Peyer's patch (tissue), 4 donors: ENCODE results near the gene MGAT4C. TPM values are rescaled to one million over a fixed set of nuclear protein-coding genes. Genes with fewer than 3 reads are reported as not detected.
"Not testable (repeated sequence)": the region's sequence is repeated elsewhere in the genome, so short reads cannot be mapped to it uniquely, and the experiment has no call there.

Experiments used
- DNase-seq, 3 donors: peaks; one replicate each; pipeline ENCODE4 v3.0.0-alpha.2; 2017 to 2019
- H3K27ac ChIP-seq, 4 donors: fragments of 200-600 bp; sonication (generic); one replicate each; pipeline ENCODE4 v1.5.1; 2016 to 2019
- H3K27me3 ChIP-seq, 2 donors: fragments of 200-600 bp; sonication (generic); one replicate each; pipeline ENCODE4 v1.5.1; 2019
- H3K36me3 ChIP-seq, 3 donors: fragments of 200-600 bp; sonication (generic); one replicate each; pipeline ENCODE4 v1.5.1; 2016 to 2019
- H3K4me1 ChIP-seq, 4 donors: fragments of 200-600 bp; sonication (generic); one replicate each; pipeline ENCODE4 v1.5.1; 2016 to 2019
- H3K4me3 ChIP-seq, 4 donors: fragments of 200-600 bp; sonication (generic); 1 replicate in 3 of 4; 2 replicates in 1 of 4; pipeline ENCODE4 v1.5.1; 2016 to 2019; ENCODE audit warnings: mild to moderate bottlenecking in 1 of 4
- H3K9me3 ChIP-seq, 4 donors: fragments of 200-600 bp; sonication (generic); one replicate each; pipeline ENCODE4 v1.5.1; 2016 to 2019; ENCODE audit warnings: mild to moderate bottlenecking in 1 of 4
- CTCF ChIP-seq, 6 experiments: fragments of 450-650 bp in 4 of 6; fragments of 200-600 bp in 2 of 6; sonication (generic) in 1 of 6; IDR thresholded peaks; one replicate each; pipeline ENCODE4 v1.5.1; 2017 to 2019; ENCODE audit warnings: antibody characterized with exemption in 6 of 6, mild to moderate bottlenecking in 3 of 6, moderate library complexity in 1 of 6
- POLR2A ChIP-seq, 2 donors: fragments of 450-650 bp; IDR thresholded peaks; one replicate each; pipeline ENCODE4 v1.5.1; 2017; ENCODE audit warnings: antibody characterized with exemption in 2 of 2, mild to moderate bottlenecking in 2 of 2, moderate library complexity in 2 of 2
- total RNA-seq, 4 donors: library from RNA; depleted of rRNA; stranded (reverse); fragments of >200 nt; gene quantifications; one replicate each; pipeline ENCODE4 v1.1.0, GENCODE V29; 2016

The MGAT4C gene
- total RNA-seq = 1 to 10 TPM in 1 of 4 donors, under 1 TPM in 3; under 0.01 to 2.5 (median 0.22) TPM

- Histone ChIP-seq H3K4me3 (no peak within 1 kb of the TSS), H3K27ac (no peak within 1 kb of the TSS), H3K4me1 (no peaks in the 10 kb centered on the region), H3K27me3 (no peaks in the 10 kb centered on the region), H3K36me3 (no peaks in the 10 kb centered on the region), H3K9me3 (no peaks in the 10 kb centered on the region)
- no peak for DNase-seq
- TF ChIP-seq POLR2A (IDR thresholded peaks at IDR 0.05) (no peak), CTCF (IDR thresholded peaks at IDR 0.05) (no peak)
Observed at GRCh38 chr12:86256163-86256562, at the start of gene MGAT4C. MGAT4C (minus strand) TSS chr12:86256391.

GRCh38 chr12:86296396-86296795 lies 40.2 kb upstream of the MGAT4C start:
- H3K27me3 ChIP-seq, H3K9me3 ChIP-seq, H3K36me3 ChIP-seq, H3K4me1 ChIP-seq, DNase-seq, H3K27ac ChIP-seq, H3K4me3 ChIP-seq: not testable (repeated sequence)

DNA sequence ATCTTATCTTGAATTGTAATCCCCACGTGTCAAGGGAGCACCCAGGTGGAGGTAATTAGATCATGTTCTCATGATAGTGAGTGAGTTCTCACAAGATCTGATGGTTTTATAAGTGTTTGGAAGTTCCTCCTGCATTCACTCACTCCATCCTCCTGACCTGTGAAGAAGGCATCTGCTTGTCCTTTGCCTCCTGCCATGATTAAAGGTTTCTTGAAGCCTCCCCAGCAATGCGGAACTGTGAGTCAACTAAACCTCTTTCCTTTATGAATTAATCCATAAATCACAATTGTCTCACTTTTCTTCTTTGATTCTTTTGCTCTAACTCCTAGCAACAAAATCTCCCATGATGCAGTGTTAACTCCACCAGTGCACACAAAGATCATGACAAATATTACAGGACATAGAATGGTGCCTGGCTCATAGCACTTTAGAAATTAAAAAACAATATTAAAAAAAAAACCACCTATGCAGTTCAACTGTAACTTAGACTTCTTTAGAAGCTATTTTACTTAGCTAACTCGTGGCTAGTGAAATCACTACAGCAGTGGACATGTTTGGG lies 37.6 kb upstream of the MGAT4C start:
- H3K4me1 ChIP-seq = no peaks in the 10 kb centered on the region
- no peak overlapping the region for H3K4me3 ChIP-seq
- no peaks in the 10 kb centered on the region for H3K9me3 ChIP-seq
- no peak for DNase-seq
- H3K36me3 ChIP-seq = no peaks in the 10 kb centered on the region
- H3K27me3 ChIP-seq = no peaks in the 10 kb centered on the region
- no peak for TF ChIP-seq POLR2A (IDR thresholded peaks at IDR 0.05)
- H3K27ac ChIP-seq = no peak overlapping the region

DNA sequence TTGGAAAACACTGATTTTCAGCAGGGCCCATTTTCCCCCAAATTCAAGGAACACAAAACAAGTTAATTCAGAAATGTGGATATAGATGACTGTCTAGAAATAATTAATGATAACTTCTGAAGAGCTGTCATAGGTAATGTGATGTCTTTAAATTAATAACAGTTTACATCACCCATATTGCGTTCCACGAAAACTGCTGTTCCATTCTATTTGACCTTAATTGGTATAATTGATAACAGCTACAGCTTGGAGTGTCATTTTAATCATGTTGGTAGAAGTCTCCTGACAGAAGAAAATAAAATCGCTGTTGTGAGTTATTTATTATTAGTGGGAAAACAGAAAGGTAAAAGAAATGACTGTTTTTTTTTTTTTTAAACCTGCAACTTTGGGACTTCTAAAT lies 36.3 kb upstream of the MGAT4C start:
- H3K36me3 ChIP-seq = no peaks in the 10 kb centered on the region

GRCh38 chr12:86290615-86291014 lies 34.4 kb upstream of the MGAT4C start:
- TF ChIP-seq POLR2A (IDR thresholded peaks at IDR 0.05) (no peak), CTCF (IDR thresholded peaks at IDR 0.05) (no peak)
- H3K4me3 ChIP-seq = no peak overlapping the region

More for the DNA sequence above, 36.3 kb upstream of the MGAT4C start:
- no peak overlapping the region for H3K4me3 ChIP-seq
- TF ChIP-seq POLR2A (IDR thresholded peaks at IDR 0.05) (no peak), CTCF (IDR thresholded peaks at IDR 0.05) (no peak)
- H3K27me3 ChIP-seq = no peaks in the 10 kb centered on the region
- no peaks in the 10 kb centered on the region for H3K4me1 ChIP-seq
- H3K9me3 ChIP-seq = no peaks in the 10 kb centered on the region
- no peak for DNase-seq
- H3K27ac ChIP-seq = no peak overlapping the region

GRCh38 chr12:86286119-86286518 lies 29.9 kb upstream of the MGAT4C start:
- no peak overlapping the region for H3K4me3 ChIP-seq
- no peak overlapping the region for H3K27ac ChIP-seq
- no peaks in the 10 kb centered on the region for H3K4me1 ChIP-seq
- H3K36me3 ChIP-seq = no peaks in the 10 kb centered on the region
- TF ChIP-seq POLR2A (IDR thresholded peaks at IDR 0.05) (no peak), CTCF (IDR thresholded peaks at IDR 0.05) (no peak)
- no peaks in the 10 kb centered on the region for H3K9me3 ChIP-seq
- no peak for DNase-seq
- H3K27me3 ChIP-seq = no peaks in the 10 kb centered on the region

More at GRCh38 chr12:86290615-86291014, 34.4 kb upstream of the MGAT4C start:
- Histone ChIP-seq H3K9me3 (no peaks in the 10 kb centered on the region), H3K27ac (no peak overlapping the region), H3K4me1 (no peaks in the 10 kb centered on the region), H3K36me3 (no peaks in the 10 kb centered on the region), H3K27me3 (no peaks in the 10 kb centered on the region)
- DNase-seq = no peak

GRCh38 chr12:86283620-86284019 lies 27.4 kb upstream of the MGAT4C start:
- no peak for TF ChIP-seq CTCF (IDR thresholded peaks at IDR 0.05)
- no peak for TF ChIP-seq POLR2A (IDR thresholded peaks at IDR 0.05)
- no peaks in the 10 kb centered on the region for H3K4me1 ChIP-seq

More at GRCh38 chr12:86283620-86284019, 27.4 kb upstream of the MGAT4C start:
- H3K36me3 ChIP-seq = no peaks in the 10 kb centered on the region
- H3K4me3 ChIP-seq = no peak overlapping the region
- H3K27ac ChIP-seq = no peak overlapping the region
- H3K9me3 ChIP-seq = no peaks in the 10 kb centered on the region
- no peak for DNase-seq
- H3K27me3 ChIP-seq = no peaks in the 10 kb centered on the region
